Calu3 (cell line): ENCODE measurements around the gene RPTOR. TPM values are rescaled to one million over a fixed set of nuclear protein-coding genes. Genes with fewer than 3 reads are reported as not detected.

Experiments used
- BruUV-seq: library from RNA; stranded (reverse); fragments of 400-500 nt; replicated peaks from 2 replicates; lab custom pipeline; 2021; lab: Mats Ljungman, UMichigan
- CTCF ChIA-PET: fragments of 300-600 bp; sonication (Branson Sonifier 250); formaldehyde crosslinking; loops from one replicate; lab custom pipeline; 2022; ENCODE audit warnings: antibody characterized with exemption; lab: Charles Lee
- DNase-seq: peaks from one replicate; pipeline ENCODE4 v3.0.0; 2022
- H3K27ac Mint-ChIP-seq: one replicate; pipeline ENCODE4 v1.8.0; 2022; ENCODE audit warnings: mixed read lengths; ENCODE audit not compliant: unreplicated experiment
- H3K27me3 Mint-ChIP-seq: one replicate; pipeline ENCODE4 v1.8.0; 2022; ENCODE audit warnings: mixed read lengths; ENCODE audit not compliant: unreplicated experiment
- H3K36me3 Mint-ChIP-seq: one replicate; pipeline ENCODE4 v1.8.0; 2022; ENCODE audit warnings: mild to moderate bottlenecking, moderate library complexity, mixed read lengths; ENCODE audit not compliant: insufficient read depth, unreplicated experiment
- H3K4me1 Mint-ChIP-seq: one replicate; pipeline ENCODE4 v1.8.0; 2022; ENCODE audit warnings: mild to moderate bottlenecking, low read depth, mixed read lengths; ENCODE audit not compliant: unreplicated experiment
- H3K4me3 Mint-ChIP-seq: one replicate; pipeline ENCODE4 v1.8.0; 2022; ENCODE audit warnings: mild to moderate bottlenecking, low read depth, moderate library complexity, mixed read lengths; ENCODE audit not compliant: unreplicated experiment
- H3K9me3 Mint-ChIP-seq: one replicate; pipeline ENCODE4 v1.8.0; 2022; ENCODE audit warnings: low read depth, mixed read lengths; ENCODE audit not compliant: unreplicated experiment
- CTCF ChIP-seq: fragments of 200-600 bp; IDR thresholded peaks from one replicate; pipeline ENCODE4 v1.8.0; 2022; ENCODE audit warnings: antibody characterized with exemption; ENCODE audit not compliant: unreplicated experiment
- intact Hi-C: fragments of 100-400 bp; cut with micrococcal nuclease; formaldehyde crosslinking; loops from one replicate; pipeline ENCODE4 v1.10.0; 2022; ENCODE audit not compliant: unreplicated experiment
- total RNA-seq: library from RNA; stranded (reverse); gene quantifications from 2 replicates; pipeline ENCODE4 v1.2.3, GENCODE V29; 2022

The RPTOR gene
- total RNA-seq, 1 experiment from 2014 or later: 41.8 TPM

GRCh38 chr17:80851277-80851925 is 306.8 kb downstream of the RPTOR start:
- no peak overlapping the region for H3K27ac Mint-ChIP-seq
- H3K9me3 Mint-ChIP-seq: no peaks in the 10 kb centered on the region
- no peaks in the 10 kb centered on the region for H3K27me3 Mint-ChIP-seq
- no peak overlapping the region for H3K4me3 Mint-ChIP-seq
- CTCF ChIA-PET: no interaction called here
- TF ChIP-seq CTCF: no peak
- no TSS peak for BruUV-seq
- DNase-seq: no peak
- H3K4me1 Mint-ChIP-seq: peaks cover 11% of the 10 kb centered on the region
- intact Hi-C loops: no loop called here
- H3K36me3 Mint-ChIP-seq: peaks cover 15% of the 10 kb centered on the region

DNA sequence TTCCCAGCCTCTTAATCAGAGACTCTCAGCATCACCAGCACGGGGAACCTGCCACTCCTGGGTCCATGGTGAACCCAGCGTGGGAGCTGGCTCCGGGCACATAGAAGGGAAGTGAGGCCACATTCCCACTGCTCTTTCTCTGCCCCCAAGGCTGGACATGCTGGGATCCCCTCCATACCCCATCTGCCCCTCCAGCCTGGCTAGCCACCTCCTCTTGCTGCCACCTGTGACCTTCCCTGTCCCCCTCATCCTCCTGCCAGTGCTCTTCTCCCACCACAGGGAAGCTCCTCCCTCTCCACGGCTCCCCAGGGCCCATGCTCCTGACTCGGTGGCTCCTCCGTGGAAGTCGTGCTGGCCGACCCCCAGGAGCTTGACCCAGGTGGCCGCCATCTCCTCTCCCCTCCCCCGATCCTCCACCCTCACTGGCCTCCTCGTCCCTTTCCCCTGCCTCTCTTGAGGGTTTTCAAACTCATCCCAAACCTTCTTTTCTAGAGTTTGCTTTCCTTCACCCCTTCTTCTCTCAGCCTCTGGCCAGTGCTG is 307.9 kb downstream of the RPTOR start:
- CTCF ChIA-PET: no interaction called here
- Mint-ChIP-seq H3K9me3 (no peaks in the 10 kb centered on the region), H3K4me1 (peaks cover 20% of the 10 kb centered on the region), H3K27ac (no peak overlapping the region), H3K4me3 (no peak overlapping the region), H3K36me3 (peaks cover 13% of the 10 kb centered on the region), H3K27me3 (no peaks in the 10 kb centered on the region)
- intact Hi-C loops: no loop called here
- TF ChIP-seq CTCF: no peak
- BruUV-seq: no TSS peak
- DNase-seq: no peak

DNA sequence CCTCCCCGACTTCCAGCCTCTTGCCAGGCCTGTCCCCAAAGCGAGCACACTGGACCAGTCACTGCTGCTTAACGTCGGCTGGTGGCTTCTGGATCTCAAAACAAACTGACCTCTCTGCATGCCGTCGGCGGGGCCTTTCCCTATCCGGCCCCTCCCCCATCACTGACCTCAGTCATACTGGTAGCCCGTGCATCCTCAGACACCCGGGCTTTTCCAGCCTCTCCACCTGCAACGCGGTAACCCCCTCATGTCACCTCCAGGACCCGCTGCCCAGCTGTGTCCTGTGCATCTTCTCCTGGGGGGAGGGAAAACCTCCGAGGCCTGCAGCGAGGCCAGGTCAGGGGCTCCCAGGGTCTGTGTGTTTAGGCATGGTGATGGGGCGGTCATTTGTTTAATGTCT is 308.4 kb downstream of the RPTOR start:
- Mint-ChIP-seq H3K4me1 (peaks cover 20% of the 10 kb centered on the region), H3K27ac (no peak overlapping the region)
- no TSS peak for BruUV-seq

DNA sequence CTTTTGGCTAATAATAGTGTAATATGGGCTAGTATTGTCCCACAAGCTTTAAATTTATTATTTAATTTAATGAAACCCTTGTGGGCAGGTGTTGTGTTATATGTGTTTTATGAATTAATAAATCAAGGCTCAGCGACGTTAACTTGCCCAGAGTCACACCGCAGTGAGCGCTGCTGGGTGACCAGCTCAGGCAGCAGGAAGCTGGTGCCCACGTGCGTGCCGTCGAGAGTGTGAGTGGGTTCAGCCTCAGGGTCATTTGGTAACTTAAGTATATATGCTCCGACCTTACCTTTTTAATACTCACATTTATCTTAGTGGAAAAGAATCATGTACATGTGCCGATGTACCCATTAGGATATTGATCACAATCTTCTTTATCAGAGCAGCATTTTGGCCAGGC is 309.6 kb downstream of the RPTOR start:
- Mint-ChIP-seq H3K27ac (no peak overlapping the region), H3K4me1 (peaks cover 20% of the 10 kb centered on the region), H3K4me3 (no peak overlapping the region), H3K9me3 (no peaks in the 10 kb centered on the region), H3K27me3 (no peaks in the 10 kb centered on the region), H3K36me3 (peaks cover 18% of the 10 kb centered on the region)
- intact Hi-C loops: no loop called here
- DNase-seq: no peak
- CTCF ChIA-PET: interaction anchor here (0.7 kb wide), 1 partner anchor 971 kb away, joined by 4 read pairs; no protein-coding TSS in a partner anchor
- TF ChIP-seq CTCF: no peak
- BruUV-seq: no TSS peak

More for the DNA sequence above, 308.4 kb downstream of the RPTOR start:
- H3K27me3 Mint-ChIP-seq: no peaks in the 10 kb centered on the region
- no peak for DNase-seq
- H3K9me3 Mint-ChIP-seq: no peaks in the 10 kb centered on the region
- TF ChIP-seq CTCF: no peak
- CTCF ChIA-PET: no interaction called here
- peaks cover 18% of the 10 kb centered on the region for H3K36me3 Mint-ChIP-seq
- no peak overlapping the region for H3K4me3 Mint-ChIP-seq
- intact Hi-C loops: no loop called here
